Measurements from ENCODE around the gene MTFP1. TPM values are rescaled to one million over a fixed set of nuclear protein-coding genes. Genes with fewer than 3 reads are reported as not detected.

The MTFP1 gene
- total RNA-seq (1 to 10 TPM; 6.8 to 9.5 TPM), polyA plus RNA-seq (10 to 100 TPM in 1 of 2 donors, 1 to 10 TPM in 1; 8.2 to 20.2 TPM)

GRCh38 chr22:30425616-30426387 is at the start of gene MTFP1:
Gene MTFP1, plus strand, starts transcription at chr22:30425768. Its CDS starts 112 bp downstream, at chr22:30425880.
- TF ChIP-seq REST (IDR thresholded peaks at IDR 0.05) (peak; percentile 4), HNF4A (conservative IDR thresholded peaks at IDR 0.05) (peak in 1 of 2 donors; percentile 6), JUND (IDR thresholded peaks at IDR 0.05) (no peak), RAD21 (IDR thresholded peaks at IDR 0.05) (peak in 1 of 2 donors; percentile 35), HNF4G (IDR thresholded peaks at IDR 0.05) (no peak)
- H3K9ac ChIP-seq (ENCODE audit: low read depth in 1 of 2, low read length in 2 of 2), result peak within 1 kb of the TSS; percentile 25 to 67
- H3K9me3 ChIP-seq (ENCODE audit: control insufficient read depth in 4 of 4, low read length in 3 of 4), result no peaks in the 10 kb centered on the region
- DNase-seq (ENCODE audit: low spot score), result peak; percentile 68
- peak within 1 kb of the TSS; percentile 55 to 64 (median 60) for H3K4me3 ChIP-seq (ENCODE audit: low read depth in 1 of 3, low read length in 3 of 3)
- H3K4me1 ChIP-seq (ENCODE audit: control insufficient read depth in 4 of 4, insufficient read depth in 4 of 4, low read length in 3 of 4), result peaks cover 4 to 53% (median 40%) of the 10 kb centered on the region in 4 donors
- no peaks in the 10 kb centered on the region for H3K27me3 ChIP-seq (ENCODE audit: control insufficient read depth in 4 of 4, insufficient read depth in 4 of 4, low read length in 3 of 4)
- peaks cover 0 to 5% (median 0%) of the 10 kb centered on the region in 4 donors for H3K36me3 ChIP-seq (ENCODE audit: control insufficient read depth in 4 of 4, insufficient read depth in 3 of 4, low read depth in 1 of 4, low read length in 3 of 4)
- 1% methylated on average over 61 of the region's 61 CpGs for WGBS
- H3K27ac ChIP-seq (ENCODE audit: low read depth in 1 of 2, low read length in 2 of 2), result peak within 1 kb of the TSS; percentile 97 to 99

GRCh38 chr22:30380011-30380410 is 45.6 kb upstream of the MTFP1 start:
- DNase-seq (ENCODE audit: low spot score), result no peak
- no peaks in the 10 kb centered on the region for H3K9me3 ChIP-seq (ENCODE audit: control insufficient read depth in 4 of 4, low read length in 3 of 4)
- H3K27me3 ChIP-seq (ENCODE audit: control insufficient read depth in 4 of 4, insufficient read depth in 4 of 4, low read length in 3 of 4), result no peaks in the 10 kb centered on the region
- H3K36me3 ChIP-seq (ENCODE audit: control insufficient read depth in 4 of 4, insufficient read depth in 3 of 4, low read depth in 1 of 4, low read length in 3 of 4), result peaks cover 0 to 28% (median 6%) of the 10 kb centered on the region in 4 donors
- no peak overlapping the region for H3K9ac ChIP-seq (ENCODE audit: low read depth in 1 of 2, low read length in 2 of 2)
- H3K27ac ChIP-seq (ENCODE audit: low read depth in 1 of 2, low read length in 2 of 2), result no peak overlapping the region
- TF ChIP-seq HNF4G (IDR thresholded peaks at IDR 0.05), result no peak
- no peak for TF ChIP-seq REST (IDR thresholded peaks at IDR 0.05)
- no peak for TF ChIP-seq EGR1 (IDR thresholded peaks at IDR 0.05; ENCODE audit: low read depth in 2 of 2)
- TF ChIP-seq ATF3 (IDR thresholded peaks at IDR 0.05), result no peak
- TF ChIP-seq FOXA2 (IDR thresholded peaks at IDR 0.05), result no peak
- no peak for TF ChIP-seq MAX (IDR thresholded peaks at IDR 0.05)
- no peak for TF ChIP-seq RXRA (IDR thresholded peaks at IDR 0.05)
- no peak for TF ChIP-seq GABPA (IDR thresholded peaks at IDR 0.05 in 1 of 2, conservative IDR thresholded peaks at IDR 0.05 in 1 of 2)
- no peak for TF ChIP-seq TAF1 (conservative IDR thresholded peaks at IDR 0.05)
- no peak for TF ChIP-seq FOXA1 (IDR thresholded peaks at IDR 0.05)
- WGBS, result 98% methylated on average over 20 of the region's 20 CpGs
- no peak overlapping the region for H3K4me3 ChIP-seq (ENCODE audit: low read depth in 1 of 3, low read length in 3 of 3)
- no peaks in the 10 kb centered on the region for H3K4me1 ChIP-seq (ENCODE audit: control insufficient read depth in 4 of 4, insufficient read depth in 4 of 4, low read length in 3 of 4)

All from liver (tissue), 9 donors.